ENCODE data around the gene RHOV.

Gene RHOV

GRCh38 chr15:40858706-40859105 lies 15.3 kb downstream of the RHOV start:
- no peak for TF ChIP-seq ZFX (IDR thresholded peaks at IDR 0.05; ENCODE audit: borderline replicate concordance)
- TF ChIP-seq, protein P1, sequence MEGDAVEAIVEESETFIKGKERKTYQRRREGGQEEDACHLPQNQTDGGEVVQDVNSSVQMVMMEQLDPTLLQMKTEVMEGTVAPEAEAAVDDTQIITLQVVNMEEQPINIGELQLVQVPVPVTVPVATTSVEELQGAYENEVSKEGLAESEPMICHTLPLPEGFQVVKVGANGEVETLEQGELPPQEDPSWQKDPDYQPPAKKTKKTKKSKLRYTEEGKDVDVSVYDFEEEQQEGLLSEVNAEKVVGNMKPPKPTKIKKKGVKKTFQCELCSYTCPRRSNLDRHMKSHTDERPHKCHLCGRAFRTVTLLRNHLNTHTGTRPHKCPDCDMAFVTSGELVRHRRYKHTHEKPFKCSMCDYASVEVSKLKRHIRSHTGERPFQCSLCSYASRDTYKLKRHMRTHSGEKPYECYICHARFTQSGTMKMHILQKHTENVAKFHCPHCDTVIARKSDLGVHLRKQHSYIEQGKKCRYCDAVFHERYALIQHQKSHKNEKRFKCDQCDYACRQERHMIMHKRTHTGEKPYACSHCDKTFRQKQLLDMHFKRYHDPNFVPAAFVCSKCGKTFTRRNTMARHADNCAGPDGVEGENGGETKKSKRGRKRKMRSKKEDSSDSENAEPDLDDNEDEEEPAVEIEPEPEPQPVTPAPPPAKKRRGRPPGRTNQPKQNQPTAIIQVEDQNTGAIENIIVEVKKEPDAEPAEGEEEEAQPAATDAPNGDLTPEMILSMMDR (IDR thresholded peaks at IDR 0.05) = no peak
- H3K27ac ChIP-seq = peak overlapping the region; percentile 69; the same call in 1 of the 2 replicates

DNA sequence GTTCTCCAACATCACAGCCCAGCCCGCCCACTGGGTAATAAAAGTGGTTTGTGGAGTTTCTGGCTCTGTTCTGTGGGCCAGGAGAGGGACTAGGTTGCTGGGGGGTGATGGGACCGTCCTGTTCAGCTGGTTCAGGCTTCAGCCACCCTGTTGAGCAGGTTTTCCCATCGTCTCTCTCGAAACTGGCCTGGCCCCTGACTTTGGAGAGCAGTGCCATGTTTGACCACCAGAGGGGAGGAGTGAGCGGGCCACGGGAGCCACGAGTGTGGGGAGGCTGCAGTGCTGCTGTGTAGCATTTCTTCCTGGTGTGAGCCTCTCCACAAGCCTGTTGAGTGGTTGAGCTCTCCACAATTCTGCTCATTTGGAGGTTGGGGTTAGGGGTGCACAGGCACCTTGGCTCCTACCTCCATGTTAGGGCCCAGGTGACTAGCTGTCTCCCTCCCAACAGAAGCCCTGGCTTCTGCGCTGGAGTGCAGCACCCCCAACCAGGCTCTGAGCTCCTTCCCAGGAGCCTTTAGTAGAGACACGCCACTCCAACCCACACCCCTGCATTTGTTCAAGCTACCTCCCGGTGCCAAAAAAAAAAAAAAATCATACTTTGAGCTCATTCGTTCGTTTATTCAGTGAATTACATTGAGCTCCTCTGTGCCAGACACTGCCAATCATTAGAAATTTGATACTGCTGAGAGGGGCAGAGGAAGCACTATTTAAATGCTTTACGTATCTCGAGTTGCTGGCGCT lies 16.3 kb downstream of the RHOV start:
- peak overlapping the region; percentile 69 for H3K27ac ChIP-seq
- no peak for TF ChIP-seq ZFX (IDR thresholded peaks at IDR 0.05; ENCODE audit: borderline replicate concordance)
- TF ChIP-seq, protein P1 (IDR thresholded peaks at IDR 0.05) = peak; percentile 97

DNA sequence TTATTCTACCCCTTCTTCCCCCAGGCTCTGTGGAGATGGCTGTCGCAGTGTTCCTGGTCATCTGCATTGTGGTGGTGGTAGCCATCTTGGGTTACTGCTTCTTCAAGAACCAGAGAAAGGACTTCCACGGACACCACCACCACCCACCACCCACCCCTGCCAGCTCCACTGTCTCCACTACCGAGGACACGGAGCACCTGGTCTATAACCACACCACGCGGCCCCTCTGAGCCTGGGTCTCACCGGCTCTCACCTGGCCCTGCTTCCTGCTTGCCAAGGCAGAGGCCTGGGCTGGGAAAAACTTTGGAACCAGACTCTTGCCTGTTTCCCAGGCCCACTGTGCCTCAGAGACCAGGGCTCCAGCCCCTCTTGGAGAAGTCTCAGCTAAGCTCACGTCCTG lies 17.3 kb downstream of the RHOV start:
- H3K27ac ChIP-seq = peak overlapping the region; percentile 69
- no peak for TF ChIP-seq ZFX (IDR thresholded peaks at IDR 0.05; ENCODE audit: borderline replicate concordance)
- TF ChIP-seq, protein P1 (IDR thresholded peaks at IDR 0.05) = no peak

DNA sequence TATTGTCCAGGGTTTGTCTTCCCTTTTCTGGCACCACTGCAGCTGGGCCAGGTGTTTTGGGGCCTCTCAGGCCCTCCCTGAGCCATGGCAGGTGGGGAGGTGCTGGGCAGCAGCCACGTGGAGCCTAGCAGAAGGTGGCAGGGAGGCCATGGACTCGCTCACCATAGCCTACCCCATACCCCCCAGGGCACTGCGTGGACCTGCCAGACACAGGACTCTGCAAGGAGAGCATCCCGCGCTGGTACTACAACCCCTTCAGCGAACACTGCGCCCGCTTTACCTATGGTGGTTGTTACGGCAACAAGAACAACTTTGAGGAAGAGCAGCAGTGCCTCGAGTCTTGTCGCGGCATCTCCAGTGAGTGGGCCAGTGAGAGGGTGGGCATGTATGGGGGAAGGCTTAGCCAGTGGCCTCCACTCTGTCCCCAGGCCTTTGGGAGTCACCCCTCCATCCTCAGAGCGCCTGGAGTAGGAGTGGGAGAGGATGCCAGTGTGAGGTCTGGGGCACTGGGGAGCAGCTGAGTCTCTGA lies 18.3 kb downstream of the RHOV start:
- H3K27ac ChIP-seq = no peak overlapping the region
- TF ChIP-seq, protein P1 (IDR thresholded peaks at IDR 0.05) = no peak

DNA sequence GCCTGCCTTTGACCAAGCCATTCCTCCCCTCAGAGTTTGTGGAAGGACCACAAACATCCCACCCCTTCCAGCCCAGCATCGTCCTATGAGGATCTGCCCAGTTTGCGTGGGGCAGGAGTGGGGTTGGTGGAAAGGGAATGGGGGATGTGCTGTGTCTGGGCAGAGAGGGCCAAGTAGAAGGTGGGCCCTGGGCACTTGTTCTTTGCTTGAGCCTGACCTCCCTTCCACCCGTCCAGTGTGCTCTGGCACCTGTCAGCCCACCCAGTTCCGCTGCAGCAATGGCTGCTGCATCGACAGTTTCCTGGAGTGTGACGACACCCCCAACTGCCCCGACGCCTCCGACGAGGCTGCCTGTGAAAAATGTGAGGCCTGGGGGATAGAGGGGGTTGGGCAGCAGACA lies 19.9 kb downstream of the RHOV start:
- no peak overlapping the region for H3K27ac ChIP-seq
- TF ChIP-seq ZFX (IDR thresholded peaks at IDR 0.05; ENCODE audit: borderline replicate concordance) = no peak
- TF ChIP-seq, protein P1 (IDR thresholded peaks at IDR 0.05) = no peak

- TF ChIP-seq ZFX (IDR thresholded peaks at IDR 0.05; ENCODE audit: borderline replicate concordance) = no peak
- TF ChIP-seq, protein P1 (IDR thresholded peaks at IDR 0.05) = no peak
- no peak overlapping the region for H3K27ac ChIP-seq
Observed at GRCh38 chr15:40853241-40853890, 20.7 kb downstream of the RHOV start.

DNA sequence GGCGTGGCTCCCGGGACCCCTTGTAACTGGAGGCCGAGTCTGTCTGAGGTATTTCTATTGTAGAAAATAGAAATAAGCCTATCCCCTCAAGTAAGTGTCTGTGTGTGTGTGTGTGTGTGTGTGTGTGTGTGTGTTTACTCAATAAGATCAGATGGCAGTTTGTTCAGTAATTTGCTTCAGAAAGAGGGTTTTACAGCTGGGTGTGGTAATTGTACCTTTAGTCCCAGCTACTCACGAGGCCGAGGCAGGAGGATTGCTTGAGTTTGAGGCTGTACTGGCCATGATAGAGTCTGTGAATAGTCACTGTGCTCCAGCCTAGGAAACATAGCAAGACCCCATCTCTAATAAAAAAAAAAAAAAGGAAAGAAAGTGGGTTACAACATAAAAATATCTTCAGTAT lies 21.5 kb downstream of the RHOV start:
- no peak for TF ChIP-seq ZFX (IDR thresholded peaks at IDR 0.05; ENCODE audit: borderline replicate concordance)
- TF ChIP-seq, protein P1 (IDR thresholded peaks at IDR 0.05) = no peak
- H3K27ac ChIP-seq = 0 out of 2 replicates have a peak overlapping the region, but pooled peaks have one; percentile 15

Data from 22Rv1 (cell line).